GM12878 (cell line): ENCODE measurements around the gene ASB3. TPM values are rescaled to one million over a fixed set of nuclear protein-coding genes. Genes with fewer than 3 reads are reported as not detected.
"Not testable (repeated sequence)": the region's sequence is repeated elsewhere in the genome, so short reads cannot be mapped to it uniquely, and the experiment has no call there.

ENCODE experiments used
- ATAC-seq: fragments of 200-7000 bp; cut with Tn5 transposase; 3 replicates; pipeline ENCODE4 v1.9.1; 2020; ENCODE audit warnings: mild to moderate bottlenecking, moderate library complexity
- BruUV-seq: library from RNA; stranded (reverse); fragments of 400-500 nt; replicated peaks from 2 replicates; lab custom pipeline; 2021; lab: Mats Ljungman, UMichigan
- CTCF ChIA-PET: fragments of 300-600 bp; sonication (Branson Sonifier 250); formaldehyde crosslinking; extraction: SDS; loops from one replicate; lab custom pipeline; 2021; ENCODE audit warnings: inconsistent platforms; lab: Yijun Ruan, JAX
- POLR2A ChIA-PET: fragments of 350-600 bp; formaldehyde crosslinking; extraction: SDS; loops from one replicate; lab custom pipeline; 2021; ENCODE audit warnings: inconsistent platforms; lab: Charles Lee
- RAD21 ChIA-PET: fragments of 300-600 bp; sonication (Branson Sonifier 250); formaldehyde crosslinking; loops from one replicate; lab custom pipeline; 2023; ENCODE audit warnings: antibody characterized with exemption; ENCODE audit not compliant: unreplicated experiment; lab: Charles Lee
- SMC1A ChIA-PET: fragments of 300-600 bp; sonication (Branson Sonifier 250); formaldehyde crosslinking; loops from one replicate; lab custom pipeline; 2023; ENCODE audit not compliant: unreplicated experiment, uncharacterized antibody; lab: Charles Lee
- DNase-seq: peaks from one replicate; pipeline ENCODE4 v3.0.0-alpha.2; 2011; ENCODE audit warnings: low read depth, low spot score
- FAIRE-seq: peaks from 3 replicates; lab custom pipeline; 2011; peaks lifted over from hg19 to GRCh38; lab: Jason Lieb, UNC
- H2AFZ ChIP-seq: 2 replicates; pipeline ENCODE4 v1.6.0; 2011; ENCODE audit warnings: low read depth, low read length, control low read depth; ENCODE audit not compliant: control insufficient read depth
- H3K27ac ChIP-seq: 2 replicates; pipeline ENCODE4 v1.5.1; 2011; ENCODE audit warnings: control low read depth; ENCODE audit not compliant: control insufficient read depth, insufficient read depth
- H3K27me3 ChIP-seq, 2 experiments: replicated peaks in 1 of 2; 2 replicates each; pipeline versions ENCODE4 v1.6.0 to v1.6.1; 2011; ENCODE audit warnings: low read length in 1 of 2; ENCODE audit not compliant: control insufficient read depth in 2 of 2, insufficient read depth in 2 of 2
- H3K36me3 ChIP-seq, 2 experiments: 2 replicates each; pipeline ENCODE4 v1.5.1; 2011; ENCODE audit warnings: low read length in 1 of 2; ENCODE audit not compliant: control insufficient read depth in 2 of 2, insufficient read depth in 2 of 2
- H3K4me1 ChIP-seq: 2 replicates; pipeline ENCODE4 v1.6.1; 2011; ENCODE audit warnings: mild to moderate bottlenecking, low read length, moderate library complexity, mixed read lengths; ENCODE audit not compliant: control insufficient read depth, insufficient read depth
- H3K4me2 ChIP-seq: 2 replicates; pipeline ENCODE4 v1.6.0; 2011; ENCODE audit warnings: control low read depth; ENCODE audit not compliant: control insufficient read depth, insufficient read depth
- H3K4me3 ChIP-seq: fragments of 200-600 bp; sonication (generic); 2 replicates; pipeline ENCODE4 v1.5.1; 2016
- H3K79me2 ChIP-seq: 2 replicates; pipeline ENCODE4 v1.6.0; 2011; ENCODE audit warnings: low read length; ENCODE audit not compliant: control insufficient read depth, insufficient read depth
- H3K9ac ChIP-seq: 2 replicates; pipeline ENCODE4 v1.8.0; 2011; ENCODE audit warnings: low read length, control low read depth, mixed read lengths; ENCODE audit not compliant: control insufficient read depth, insufficient read depth
- H3K9me3 ChIP-seq: replicated peaks from 3 replicates; pipeline ENCODE4 v1.5.1; 2011; ENCODE audit warnings: mild to moderate bottlenecking, low read length; ENCODE audit not compliant: control insufficient read depth, insufficient read depth
- H4K20me1 ChIP-seq: 2 replicates; pipeline ENCODE4 v1.6.0; 2011; ENCODE audit not compliant: control insufficient read depth, insufficient read depth
- BACH1 ChIP-seq: fragments of 450-650 bp; IDR thresholded peaks from 2 replicates; pipeline ENCODE4 v1.6.1; 2017; ENCODE audit warnings: mild to moderate bottlenecking, borderline replicate concordance
- BCL11A ChIP-seq: IDR thresholded peaks from 2 replicates; pipeline ENCODE4 v1.6.1; 2011; ENCODE audit warnings: low read depth, low read length
- CHD1 ChIP-seq: IDR thresholded peaks from 2 replicates; pipeline ENCODE4 v1.6.1; 2012; ENCODE audit warnings: low read depth, low read length, improper control_type of control experiment
- EGR1 ChIP-seq, 2 experiments: IDR thresholded peaks; 1 replicate in 1 of 2; 2 replicates in 1 of 2; pipeline ENCODE4 v1.6.1; 2011 to 2012; ENCODE audit warnings: low read depth in 2 of 2, low read length in 2 of 2, borderline replicate concordance in 1 of 2, mild to moderate bottlenecking in 1 of 2, moderate library complexity in 1 of 2
- GABPA ChIP-seq: IDR thresholded peaks from 2 replicates; pipeline ENCODE4 v1.6.1; 2014; ENCODE audit warnings: antibody characterized with exemption, low read depth, mild to moderate bottlenecking, inconsistent platforms
- HDAC2 ChIP-seq: fragments of 200-600 bp; sonication (generic); IDR thresholded peaks from 2 replicates; pipeline ENCODE4 v1.6.1; 2017
- KDM1A ChIP-seq: fragments of 200-600 bp; sonication (generic); IDR thresholded peaks from 2 replicates; pipeline ENCODE4 v1.6.1; 2016; ENCODE audit warnings: borderline replicate concordance
- MYB ChIP-seq: fragments of 150-350 bp; IDR thresholded peaks from 2 replicates; pipeline ENCODE4 v1.6.1; 2014; ENCODE audit warnings: mild to moderate bottlenecking, low read depth, low read length, borderline replicate concordance
- NFYA ChIP-seq: IDR thresholded peaks from 2 replicates; pipeline ENCODE4 v1.6.1; 2011; ENCODE audit warnings: low read depth, mild to moderate bottlenecking, low read length, improper control_type of control experiment, borderline replicate concordance
- RUNX3 ChIP-seq: IDR thresholded peaks from 2 replicates; pipeline ENCODE4 v1.6.1; 2012; ENCODE audit warnings: low read length, inconsistent platforms
- TCF12 ChIP-seq: IDR thresholded peaks from 2 replicates; pipeline ENCODE4 v1.6.1; 2011; ENCODE audit warnings: low read depth, mild to moderate bottlenecking, low read length
- ZNF207 ChIP-seq: fragments of 450-650 bp; IDR thresholded peaks from 2 replicates; pipeline ENCODE4 v1.6.1; 2014; ENCODE audit warnings: antibody characterized with exemption, mild to moderate bottlenecking, borderline replicate concordance
- ZNF384 ChIP-seq: IDR thresholded peaks from 2 replicates; pipeline ENCODE4 v1.6.1; 2012; ENCODE audit warnings: low read depth, mild to moderate bottlenecking, low read length, improper control_type of control experiment, borderline replicate concordance
- ZNF592 ChIP-seq: fragments of 450-650 bp; IDR thresholded peaks from 2 replicates; pipeline ENCODE4 v1.6.1; 2017; ENCODE audit warnings: mild to moderate bottlenecking, moderate library complexity
- ZNF687 ChIP-seq: fragments of 450-650 bp; IDR thresholded peaks from 2 replicates; pipeline ENCODE4 v1.6.1; 2017; ENCODE audit warnings: mild to moderate bottlenecking, moderate library complexity
- WGBS: methylation state at CpG from one replicate; pipeline ENCODE4 v1.1.6; 2016; ENCODE audit warnings: low lambda C conversion rate; ENCODE audit not compliant: insufficient replicate concordance, insufficient coverage; ENCODE audit errors: missing lambda C conversion rate; 5-methylcytosine and 5-hydroxymethylcytosine counted together
- in situ Hi-C: fragments of 300-500 bp; cut with MboI; formaldehyde crosslinking; loops from 9 replicates; pipeline ENCODE4 v1.14.3; 2018; ENCODE audit warnings: mixed read lengths
- intact Hi-C: fragments of 100-400 bp; cut with micrococcal nuclease; formaldehyde crosslinking; loops from one replicate; pipeline ENCODE4 v1.14.2; 2022; ENCODE audit not compliant: unreplicated experiment
- polyA plus RNA-seq, 11 experiments: library from polyadenylated mRNA; depleted of rRNA in 4 of 11; unstranded in 6 of 11; stranded (reverse) in 5 of 11; fragments of >200 nt; fragmentation: Nextera tagmentation in 4 of 11; fragmentation: Illumina TruSeq in 1 of 11; extraction: Ambion mirVana in 4 of 11; extraction: Trizol in 1 of 11; gene quantifications; 1 replicate in 1 of 11; 2 replicates in 10 of 11; pipeline versions ENCODE4 v1.2.1 to v1.2.3, GENCODE V29; 2011 to 2016; ENCODE audit warnings: inconsistent platforms in 2 of 11, missing spikeins in 2 of 11, low read depth in 1 of 11
- total RNA-seq, 4 experiments: library from RNA; depleted of rRNA in 3 of 4; stranded (reverse); fragments of >200 nt in 3 of 4; fragmentation: Illumina TruSeq in 1 of 4; extraction: Trizol in 1 of 4; gene quantifications; 2 replicates each; pipeline versions ENCODE4 v1.2.1 to v1.2.3, GENCODE V29; 2013 to 2021

The ASB3 gene
- total and polyA plus RNA-seq, 10 of the 15 experiments (the other 5 are each of a cell fraction or from before 2014, with no cell fraction given) = 16.4 to 30.9 (median 22.6) TPM

GRCh38 chr2:53786705-53787613 lies at the start of gene ASB3, which contains the start of gene ERLEC1 (continued):
- TF ChIP-seq ZNF687 (no peak; the same call in 1 of the 2 replicates), CHD1 (no peak), TCF12 (0 out of 2 replicates have a peak, but pooled peaks have one; percentile 18), EGR1 (IDR thresholded peaks at IDR 0.05; ENCODE audit: borderline replicate concordance in 1 of 2, low read depth in 2 of 2, low read length in 2 of 2) (peak in 1 of 2 experiments; percentile 73; a peak in 2 of 3 replicates), BACH1 (0 out of 2 replicates have a peak, but pooled peaks have one; percentile 8), NFYA (no peak), HDAC2 (no peak), RUNX3 (no peak; the same call in 1 of the 2 replicates), ZNF207 (no peak; the same call in 1 of the 2 replicates), BCL11A (no peak), GABPA (peak; percentile 96), MYB (0 out of 2 replicates have a peak, but pooled peaks have one; percentile 37), KDM1A (no peak), ZNF384 (no peak), ZNF592 (no peak)

- H3K27me3 ChIP-seq, DNase-seq, intact Hi-C loops, SMC1A ChIA-PET, H3K4me2 ChIP-seq, CTCF ChIA-PET, H3K36me3 ChIP-seq, H3K27ac ChIP-seq, BruUV-seq, RAD21 ChIA-PET, H3K9me3 ChIP-seq, H2AFZ ChIP-seq, POLR2A ChIA-PET, ATAC-seq, in situ Hi-C loops, H3K4me3 ChIP-seq, H3K4me1 ChIP-seq, H3K79me2 ChIP-seq, H3K9ac ChIP-seq, H4K20me1 ChIP-seq, FAIRE-seq: not testable (repeated sequence)
- 58% methylated on average over 4 of the region's 4 CpGs for WGBS
Measured at GRCh38 chr2:53829980-53830290, 43.2 kb upstream of the ASB3 start.
